CD4-positive, alpha-beta T cell treated with Interleukin-21 for 1 hour (primary cell): ENCODE measurements around the gene TLR6.

Experiments
- DNase-seq: peaks from one replicate; pipeline ENCODE4 v3.0.0-alpha.2; 2020

The TLR6 gene

GRCh38 chr4:38856524-38857337, at the start of gene TLR6:
TSS of gene TLR6 (minus strand) at chr4:38856817. CDS start at chr4:38829473, 27,344 bp downstream.
- DNase-seq: peak; percentile 81

GRCh38 chr4:38905652-38906385, 49.2 kb upstream of the TLR6 start:
- DNase-seq: no peak

- no peak for DNase-seq
These were observed 48.1 kb upstream of the TLR6 start for GRCh38 chr4:38904682-38905081.

- no peak for DNase-seq
These were observed 47.6 kb upstream of the TLR6 start for GRCh38 chr4:38904090-38904666.

GRCh38 chr4:38902695-38903094, 46.1 kb upstream of the TLR6 start:
- DNase-seq: peak; percentile 58

GRCh38 chr4:38902221-38902620, 45.6 kb upstream of the TLR6 start:
- DNase-seq: no peak

GRCh38 chr4:38898245-38898644, 41.6 kb upstream of the TLR6 start:
- DNase-seq: no peak

- DNase-seq: no peak
These were observed 40.3 kb upstream of the TLR6 start for GRCh38 chr4:38896940-38897339.

- DNase-seq: no peak
These were observed 37.8 kb upstream of the TLR6 start for GRCh38 chr4:38894322-38894982.

GRCh38 chr4:38891051-38891983, 34.7 kb upstream of the TLR6 start:
- DNase-seq: no peak

GRCh38 chr4:38889143-38889542, 32.5 kb upstream of the TLR6 start:
- no peak for DNase-seq

- no peak for DNase-seq
These were observed 27.6 kb upstream of the TLR6 start for GRCh38 chr4:38884254-38884653.

GRCh38 chr4:38876636-38877035, 20.0 kb upstream of the TLR6 start:
- no peak for DNase-seq

GRCh38 chr4:38873290-38873944, 16.8 kb upstream of the TLR6 start:
- DNase-seq: no peak

GRCh38 chr4:38872620-38873019, 16.0 kb upstream of the TLR6 start:
- DNase-seq: no peak

GRCh38 chr4:38871593-38871992, 15.0 kb upstream of the TLR6 start:
- no peak for DNase-seq

- DNase-seq: no peak
These were observed 13.6 kb upstream of the TLR6 start for GRCh38 chr4:38870098-38870808.

GRCh38 chr4:38869511-38869910, 12.9 kb upstream of the TLR6 start:
- DNase-seq: no peak

GRCh38 chr4:38868059-38868960, 11.7 kb upstream of the TLR6 start:
- DNase-seq: no peak
